COLO668 (cell line): ENCODE measurements around the gene ANKRD11.
A peak's percentile ranks its signal among the peaks of the same experiment; 100 is the strongest.
"Not testable (repeated sequence)": the region's sequence is repeated elsewhere in the genome, so short reads cannot be mapped to it uniquely, and the experiment has no call there.

ENCODE experiments used
- DNase-seq: peaks from one replicate; lab custom pipeline; 2025; ENCODE audit not compliant: unreplicated experiment; lab: John Stamatoyannopoulos, UW

Gene ANKRD11

DNA sequence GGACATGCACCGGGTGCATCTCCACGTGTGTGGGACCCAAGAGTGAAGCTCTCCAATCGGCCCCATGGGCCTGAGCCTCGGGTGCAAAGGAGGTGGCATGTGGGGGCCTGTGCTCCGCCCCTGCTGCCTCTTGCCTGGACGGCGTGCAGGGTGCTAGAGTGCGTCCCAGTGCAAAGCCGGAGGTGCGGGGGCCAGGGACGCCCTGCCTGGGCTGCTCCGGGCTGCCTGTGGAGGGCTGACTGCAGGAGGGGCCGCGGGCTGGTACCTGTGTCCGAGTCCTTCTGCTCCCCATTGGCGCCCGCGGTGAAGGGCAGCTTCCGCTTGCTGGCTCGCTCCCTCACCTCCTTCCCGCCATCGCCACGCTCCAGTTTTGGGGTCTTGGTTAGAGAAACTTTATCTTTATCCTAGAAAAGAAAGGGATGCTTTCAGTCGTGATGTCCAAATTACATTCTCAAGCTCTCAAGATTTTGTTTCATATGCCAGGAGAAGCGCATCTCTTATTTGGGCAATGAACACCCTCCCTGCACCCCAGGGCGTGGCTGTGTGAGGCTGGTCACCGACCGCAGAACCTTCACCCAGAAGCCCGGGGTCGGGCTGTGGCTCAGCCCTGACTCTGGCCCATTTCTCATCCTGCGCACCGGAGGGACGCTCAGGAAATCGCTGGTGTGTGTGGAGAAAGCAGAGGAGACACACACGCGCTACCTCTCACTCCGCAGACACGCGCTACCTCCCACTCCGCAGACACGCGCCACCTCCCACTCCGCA lies 185.2 kb downstream of the ANKRD11 start:
- DNase-seq: no peak

GRCh38 chr16:89304181-89304851 lies 186.0 kb downstream of the ANKRD11 start:
- DNase-seq: no peak

GRCh38 chr16:89303617-89304016 lies 186.7 kb downstream of the ANKRD11 start:
- no peak for DNase-seq

- no peak for DNase-seq
Measured at GRCh38 chr16:89300976-89301360, 189.4 kb downstream of the ANKRD11 start.

- DNase-seq: no peak
Measured at GRCh38 chr16:89300311-89300975, 189.9 kb downstream of the ANKRD11 start.

DNA sequence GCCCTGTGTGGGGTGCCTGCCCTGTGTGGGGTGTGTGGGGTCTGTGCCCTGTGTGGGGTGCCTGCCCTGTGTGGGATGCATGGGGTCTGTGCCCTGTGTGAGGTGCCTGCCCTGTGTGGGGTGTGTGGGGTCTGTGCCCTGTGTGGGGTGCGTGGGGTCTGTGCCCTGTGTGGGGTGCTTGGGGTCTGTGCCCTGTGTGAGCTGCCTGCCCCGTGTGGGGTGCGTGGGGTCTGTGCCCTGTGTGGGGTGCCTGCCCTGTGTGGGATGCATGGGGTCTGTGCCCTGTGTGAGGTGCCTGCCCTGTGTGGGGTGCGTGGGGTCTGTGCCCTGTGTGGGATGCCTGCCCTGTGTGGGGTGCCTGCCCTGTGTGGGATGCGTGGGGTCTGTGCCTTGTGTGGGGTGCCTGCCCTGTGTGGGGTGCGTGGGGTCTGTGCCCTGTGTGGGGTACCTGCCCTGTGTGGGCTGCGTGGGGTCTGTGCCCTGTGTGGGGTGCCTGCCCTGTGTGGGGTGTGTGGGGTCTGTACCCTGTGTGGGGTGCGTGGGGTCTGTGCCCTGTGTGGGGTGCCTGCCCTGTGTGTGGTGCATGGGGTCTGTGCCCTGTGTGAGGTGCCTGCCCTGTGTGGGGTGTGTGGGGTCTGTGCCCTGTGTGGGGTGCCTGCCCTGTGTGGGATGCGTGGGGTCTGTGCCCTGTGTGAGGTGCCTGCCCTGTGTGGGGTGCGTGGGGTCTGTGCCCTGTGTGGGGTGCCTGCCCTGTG lies 190.8 kb downstream of the ANKRD11 start:
- not testable (repeated sequence) for DNase-seq

DNA sequence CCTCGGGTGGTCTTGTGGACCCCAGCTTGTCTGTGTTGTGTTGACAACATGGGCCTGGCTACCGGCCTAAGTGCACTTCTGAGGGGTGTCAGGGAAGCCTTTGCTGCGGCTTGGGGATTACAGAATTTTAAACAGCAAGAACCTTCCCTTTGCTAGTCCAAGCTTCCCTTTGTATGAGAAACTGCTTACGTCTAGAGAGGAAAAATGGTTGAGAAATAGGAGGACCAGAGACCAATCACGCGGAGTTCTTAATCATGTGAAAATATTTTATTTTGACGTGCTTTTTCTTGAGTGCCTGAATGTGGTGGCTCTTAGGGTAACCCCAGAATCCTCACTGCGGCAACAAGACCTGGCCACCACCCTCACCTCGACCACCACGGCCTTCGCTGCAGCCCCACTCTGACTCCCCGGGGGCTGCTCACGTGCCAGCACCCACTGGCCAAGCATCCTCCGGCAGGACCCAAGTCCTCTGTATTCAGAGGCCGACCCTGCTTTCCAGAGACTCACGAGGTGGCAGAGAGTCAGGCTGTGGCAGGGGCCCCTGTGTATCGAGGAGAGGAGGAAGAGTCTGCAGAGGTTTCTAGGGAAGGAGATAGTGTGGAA lies 191.6 kb downstream of the ANKRD11 start:
- DNase-seq: no peak

DNA sequence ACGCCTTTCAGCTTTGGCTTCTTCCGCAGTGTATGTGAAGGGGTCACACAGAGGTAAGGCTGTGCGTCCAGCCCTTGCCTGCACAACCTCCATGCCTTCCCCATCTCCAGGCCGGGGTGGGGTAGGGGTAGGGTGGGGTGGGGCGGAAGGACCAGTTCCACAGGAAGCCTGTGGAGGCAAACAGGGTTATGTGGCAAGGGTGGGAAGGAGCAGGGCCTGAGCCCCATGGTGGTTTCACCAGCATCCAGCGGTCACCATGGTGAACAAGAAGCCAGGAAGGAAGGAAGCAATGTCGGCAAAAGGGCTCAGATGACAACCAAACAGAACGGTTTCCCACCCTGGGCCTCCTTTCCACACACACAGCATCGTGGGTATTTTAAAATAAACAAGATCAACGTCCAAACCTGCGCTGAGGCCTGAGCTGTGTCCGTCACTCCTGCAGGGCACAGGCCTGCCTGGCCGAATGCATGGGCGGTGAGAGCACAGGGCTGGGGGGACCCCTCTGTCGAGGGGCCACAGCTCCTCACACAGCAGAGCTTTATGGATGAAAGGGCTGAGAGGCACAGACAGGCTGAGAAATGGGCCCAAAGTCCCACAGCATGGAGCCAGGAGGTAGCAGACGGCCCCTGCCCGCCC lies 192.3 kb downstream of the ANKRD11 start:
- no peak for DNase-seq

DNA sequence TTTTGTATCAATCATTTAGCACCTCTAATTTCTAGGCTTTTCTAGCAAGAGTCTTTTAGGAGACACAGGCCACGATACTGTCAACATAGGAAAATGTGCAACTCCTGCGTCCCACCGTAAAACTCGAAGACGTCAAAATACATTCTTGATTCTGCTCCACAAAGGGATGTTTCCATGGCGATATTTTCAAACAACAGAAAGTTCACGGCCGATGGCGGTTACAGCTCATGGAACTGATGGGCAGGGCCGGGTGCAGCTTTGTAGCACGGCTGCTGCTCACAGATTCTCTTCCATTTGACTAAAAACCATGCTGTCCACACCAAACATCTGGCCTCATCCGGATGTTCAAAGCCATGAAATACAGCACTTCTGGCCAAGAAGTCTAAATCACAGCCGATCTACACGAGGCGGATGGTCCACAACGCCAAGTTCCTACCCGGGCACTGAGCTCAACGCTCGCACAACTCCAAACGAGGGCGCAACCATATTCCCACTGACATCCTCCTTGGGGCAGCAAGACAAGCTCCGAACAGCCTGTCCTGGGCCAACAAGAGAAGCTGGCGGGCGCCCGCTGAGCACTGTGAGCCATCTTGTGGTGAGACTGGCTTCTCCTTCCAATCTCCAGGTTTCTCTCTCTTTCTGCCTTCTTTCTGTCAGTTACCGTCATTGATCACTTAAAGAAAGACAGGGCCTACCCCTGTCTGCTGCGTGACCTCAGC lies 193.0 kb downstream of the ANKRD11 start:
- no peak for DNase-seq

DNA sequence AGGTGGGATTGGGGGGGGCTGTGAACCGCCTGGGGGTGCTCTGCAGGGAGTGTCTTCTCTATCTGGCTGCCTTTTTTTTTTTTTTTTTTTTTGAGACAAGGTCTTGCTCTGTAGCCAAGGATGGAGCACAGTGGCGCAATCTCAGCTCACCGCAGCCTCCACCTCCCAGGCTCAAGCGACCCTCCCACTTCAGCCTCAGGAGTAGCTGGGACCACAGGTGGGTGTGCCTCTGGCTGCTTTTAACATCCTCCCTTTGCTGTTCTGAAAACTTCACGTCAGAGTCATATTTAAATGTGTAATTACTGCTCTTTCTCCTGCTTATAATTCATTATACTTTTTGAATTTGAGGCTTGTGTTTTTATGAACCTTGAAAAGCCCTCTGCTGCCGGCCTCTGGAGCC lies 194.4 kb downstream of the ANKRD11 start:
- no peak for DNase-seq

GRCh38 chr16:89295071-89295900 lies 195.1 kb downstream of the ANKRD11 start:
- no peak for DNase-seq

GRCh38 chr16:89294486-89294885 lies 195.9 kb downstream of the ANKRD11 start:
- no peak for DNase-seq

DNA sequence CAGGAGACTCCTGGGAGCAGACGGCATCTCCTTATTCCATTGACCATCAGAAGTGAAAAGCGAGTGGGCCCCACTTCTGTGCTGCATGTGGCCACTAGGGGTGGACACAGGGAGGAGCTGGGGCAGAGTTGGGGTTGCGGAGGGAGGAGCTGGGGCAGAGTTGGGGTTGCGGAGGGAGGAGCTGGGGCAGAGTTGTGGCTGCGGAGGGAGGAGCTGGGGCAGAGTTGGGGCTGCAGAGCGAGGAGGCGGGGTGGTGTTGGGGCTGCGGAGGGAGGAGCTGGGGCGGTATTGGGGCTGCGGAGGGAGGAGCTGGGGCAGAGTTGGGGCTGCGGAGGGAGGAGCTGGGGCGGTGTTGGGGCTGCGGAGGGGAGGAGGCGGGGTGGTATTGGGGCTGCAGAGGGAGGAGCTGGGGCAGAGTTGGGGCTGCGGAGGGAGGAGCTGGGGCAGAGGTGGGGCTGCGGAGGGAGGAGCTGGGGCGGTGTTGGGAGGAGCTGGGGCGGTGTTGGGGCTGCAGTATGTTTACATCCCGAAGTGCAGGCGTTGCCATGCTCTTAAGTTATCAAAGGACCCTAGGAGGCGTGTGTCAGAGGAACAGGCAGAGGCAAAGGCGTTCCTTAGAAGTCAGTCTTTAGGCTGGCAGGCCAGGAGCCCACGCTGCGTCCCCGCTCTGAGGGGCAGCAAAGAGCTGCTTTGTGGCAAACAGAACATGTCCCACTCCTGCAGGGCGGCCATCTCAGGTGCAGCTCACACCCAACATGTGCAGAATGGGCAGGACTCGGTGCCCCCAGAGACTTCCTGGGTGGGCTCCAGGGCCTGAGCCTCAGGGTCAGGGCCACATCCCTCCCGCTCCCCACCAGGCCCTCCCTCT lies 196.9 kb downstream of the ANKRD11 start:
- DNase-seq: no peak

DNA sequence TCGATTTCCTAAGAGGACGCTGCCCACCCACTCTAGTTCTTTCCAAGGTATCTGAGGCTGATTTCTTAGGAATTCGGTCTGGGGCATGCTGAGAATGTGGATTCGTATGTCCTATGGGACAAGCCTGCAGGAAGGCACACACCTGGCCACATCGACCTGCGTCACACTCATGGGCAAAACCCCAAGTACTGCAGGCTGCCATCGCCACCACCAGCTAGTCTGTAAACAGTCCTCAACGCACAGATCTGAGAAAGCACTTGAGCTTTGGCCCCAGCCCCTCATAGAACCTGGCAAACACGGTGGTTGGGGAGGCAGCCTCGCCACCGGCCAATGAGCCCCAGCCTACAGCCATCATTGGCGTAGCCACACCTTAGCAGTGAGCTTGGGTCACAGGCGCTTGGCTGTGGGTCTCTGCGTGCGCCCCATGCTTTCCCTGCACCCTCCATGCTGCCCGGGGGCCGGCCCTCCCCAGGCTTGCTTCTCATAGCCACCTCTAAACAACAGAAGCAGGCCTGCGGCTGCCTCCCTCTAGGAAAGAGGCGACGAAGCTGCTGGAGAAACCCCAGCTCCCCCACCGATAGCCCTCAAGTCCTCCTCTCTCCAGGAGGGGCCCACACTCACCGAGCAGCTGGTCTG lies 197.8 kb downstream of the ANKRD11 start:
- DNase-seq: peak; percentile 29

- DNase-seq: no peak
Measured at GRCh38 chr16:89291776-89292175, 198.6 kb downstream of the ANKRD11 start.

- no peak for DNase-seq
Measured at GRCh38 chr16:89291363-89291762, 199.0 kb downstream of the ANKRD11 start.

DNA sequence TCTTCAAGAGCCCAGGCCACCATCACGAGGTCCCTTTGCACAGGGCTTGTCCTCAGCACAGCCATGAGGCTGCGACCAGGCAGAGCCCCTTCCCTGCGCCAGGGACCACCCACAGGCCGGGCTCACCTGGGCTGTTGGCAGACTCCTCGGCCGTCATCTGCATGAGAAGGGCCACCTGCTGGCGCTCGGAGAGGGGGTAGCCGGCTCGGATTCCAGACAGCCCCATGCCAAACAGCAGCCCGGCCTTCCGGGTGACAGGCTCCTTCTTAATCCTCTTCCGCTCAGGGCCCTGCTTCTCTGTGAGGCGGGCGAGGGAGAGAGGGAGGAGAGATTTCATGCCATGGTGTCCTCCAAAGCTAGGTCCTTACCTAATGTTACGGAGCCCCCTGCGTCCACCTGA lies 199.5 kb downstream of the ANKRD11 start:
- no peak for DNase-seq

DNA sequence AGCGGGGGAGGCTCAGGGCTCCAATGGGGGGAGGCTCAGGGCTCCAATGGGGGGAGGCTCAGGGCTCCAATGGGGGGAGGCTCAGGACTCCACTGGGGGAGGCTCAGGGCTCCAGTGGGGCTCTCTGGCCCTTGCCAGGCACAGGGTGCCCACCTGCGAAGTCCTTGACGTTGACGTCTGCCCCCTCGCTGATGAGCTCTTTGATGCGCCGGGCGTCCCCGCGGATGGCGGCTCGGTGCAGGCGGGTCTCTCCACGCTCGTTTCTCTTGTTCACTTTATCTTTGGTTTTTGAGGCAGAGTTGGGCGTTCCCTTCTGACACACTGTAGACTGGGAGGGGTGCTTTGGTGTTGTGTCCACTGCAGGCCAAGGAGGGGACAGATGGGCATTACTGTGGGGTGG lies 199.9 kb downstream of the ANKRD11 start:
- DNase-seq: no peak
